Tibial artery (tissue), 4 donors: ENCODE data around the gene ABCA8.

Source experiments
- DNase-seq, 2 donors: peaks; one replicate each; pipeline ENCODE4 v3.0.0-alpha.2; 2019
- H3K27ac ChIP-seq, 2 donors: fragments of 200-600 bp; sonication (generic) in 1 of 2; 1 replicate in 1 of 2; 2 replicates in 1 of 2; pipeline ENCODE4 v1.5.1; 2018 to 2019; ENCODE audit warnings: mild to moderate bottlenecking in 1 of 2
- H3K27me3 ChIP-seq, 2 donors: fragments of 200-600 bp; sonication (generic) in 1 of 2; one replicate each; pipeline versions ENCODE4 v1.5.1 to v1.6.0; 2016 to 2019
- H3K36me3 ChIP-seq, 3 donors: fragments of 200-600 bp; sonication (generic) in 2 of 3; one replicate each; pipeline ENCODE4 v1.5.1; 2016 to 2019; ENCODE audit warnings: mild to moderate bottlenecking in 2 of 3
- H3K4me1 ChIP-seq, 4 donors: fragments of 200-600 bp; sonication (generic) in 2 of 4; 1 replicate in 3 of 4; 2 replicates in 1 of 4; pipeline ENCODE4 v1.5.1; 2016 to 2019
- H3K4me3 ChIP-seq, 2 donors: fragments of 200-600 bp; sonication (generic) in 1 of 2; 1 replicate in 1 of 2; 2 replicates in 1 of 2; pipeline ENCODE4 v1.5.1; 2018 to 2019; ENCODE audit warnings: mild to moderate bottlenecking in 2 of 2
- H3K9me3 ChIP-seq, 3 donors: fragments of 200-600 bp; sonication (generic) in 1 of 3; one replicate each; pipeline ENCODE4 v1.5.1; 2016 to 2019
- CTCF ChIP-seq, 2 experiments: fragments of 200-600 bp in 1 of 2; fragments of 450-650 bp in 1 of 2; IDR thresholded peaks; one replicate each; pipeline ENCODE4 v1.5.1; 2017 to 2019; ENCODE audit warnings: antibody characterized with exemption in 2 of 2, mild to moderate bottlenecking in 1 of 2, moderate library complexity in 1 of 2
- intact Hi-C: fragments of 100-400 bp; cut with DNase I; formaldehyde crosslinking; loops from one replicate; pipeline ENCODE4 v1.15.0; 2023; ENCODE audit warnings: low total_unique reads

The ABCA8 gene

GRCh38 chr17:68820476-68820824 lies 134.7 kb downstream of the ABCA8 start:
- TF ChIP-seq CTCF (IDR thresholded peaks at IDR 0.05) = no peak
- no peaks in the 10 kb centered on the region for H3K9me3 ChIP-seq
- no peak for DNase-seq
- no peak overlapping the region for H3K27ac ChIP-seq
- H3K4me1 ChIP-seq = no peaks in the 10 kb centered on the region
- H3K27me3 ChIP-seq = no peaks in the 10 kb centered on the region
- no peak overlapping the region for H3K4me3 ChIP-seq
- no peaks in the 10 kb centered on the region for H3K36me3 ChIP-seq
- intact Hi-C loops = no loop called here

GRCh38 chr17:68819465-68819864 lies 135.7 kb downstream of the ABCA8 start:
- H3K4me1 ChIP-seq = no peaks in the 10 kb centered on the region
- no peak for TF ChIP-seq CTCF (IDR thresholded peaks at IDR 0.05)
- no peak overlapping the region for H3K27ac ChIP-seq
- no peaks in the 10 kb centered on the region for H3K27me3 ChIP-seq
- no peaks in the 10 kb centered on the region for H3K36me3 ChIP-seq
- H3K4me3 ChIP-seq = no peak overlapping the region
- no peak for DNase-seq
- intact Hi-C loops = no loop called here
- H3K9me3 ChIP-seq = no peaks in the 10 kb centered on the region
